ENCODE data around the gene DHDH. TPM values are rescaled to one million over a fixed set of nuclear protein-coding genes. Genes with fewer than 3 reads are reported as not detected.
A peak's percentile ranks its signal among the peaks of the same experiment; 100 is the strongest.

Gene DHDH
- total RNA-seq, 3 donors from 2014 or later (not counting 1 experiment from before 2014, with no cell fraction given): not detected

- no peak for ATAC-seq
- no peaks in the 10 kb centered on the region for H3K27me3 Mint-ChIP-seq (ENCODE audit: low read depth in 2 of 2)
- H3K27ac Mint-ChIP-seq: no peak overlapping the region
- H3K27me3 ChIP-seq (ENCODE audit: control insufficient read depth, insufficient read depth, low read length): no peaks in the 10 kb centered on the region
- 86% methylated on average over 15 of the region's 15 CpGs for WGBS (ENCODE audit: insufficient coverage)
- no peak for DNase-seq
- no peak overlapping the region for H3K27ac ChIP-seq (ENCODE audit: low read length)
- no peak overlapping the region for H3K4me3 ChIP-seq (ENCODE audit: low read length)
- H3K4me3 Mint-ChIP-seq: no peak overlapping the region
- no peaks in the 10 kb centered on the region for H3K36me3 ChIP-seq (ENCODE audit: control insufficient read depth, insufficient read depth, low read length)
- H3K4me1 Mint-ChIP-seq: peaks cover 5% of the 10 kb centered on the region in 2 donors
- H3K4me1 ChIP-seq (ENCODE audit: control insufficient read depth, insufficient read depth, low read length): peaks cover 7% of the 10 kb centered on the region
- H3K9me3 ChIP-seq (ENCODE audit: control insufficient read depth, insufficient read depth, low read length): no peaks in the 10 kb centered on the region
- H3K9me3 Mint-ChIP-seq: no peaks in the 10 kb centered on the region
- no peak for TF ChIP-seq CTCF (IDR thresholded peaks at IDR 0.05)
- no peaks in the 10 kb centered on the region for H3K36me3 Mint-ChIP-seq
- intact Hi-C loops (cut with micrococcal nuclease): no loop called here
Observed at GRCh38 chr19:48928164-48929025, 5.1 kb upstream of the DHDH start.

- no peaks in the 10 kb centered on the region for H3K36me3 ChIP-seq (ENCODE audit: control insufficient read depth, insufficient read depth, low read length)
- Mint-ChIP-seq H3K27ac (no peak overlapping the region), H3K36me3 (no peaks in the 10 kb centered on the region), H3K4me3 (peak overlapping the region; percentile 43), H3K9me3 (no peaks in the 10 kb centered on the region), H3K27me3 (ENCODE audit: low read depth in 2 of 2) (peaks cover 0 to 6% of the 10 kb centered on the region in 2 donors), H3K4me1 (peaks cover 11% of the 10 kb centered on the region in 2 donors)
- H3K4me3 ChIP-seq (ENCODE audit: low read length): no peak overlapping the region
- 91% methylated on average over 19 of the region's 19 CpGs for WGBS (ENCODE audit: insufficient coverage)
- no peaks in the 10 kb centered on the region for H3K27me3 ChIP-seq (ENCODE audit: control insufficient read depth, insufficient read depth, low read length)
- no peak overlapping the region for H3K27ac ChIP-seq (ENCODE audit: low read length)
- no peaks in the 10 kb centered on the region for H3K9me3 ChIP-seq (ENCODE audit: control insufficient read depth, insufficient read depth, low read length)
- no peak for ATAC-seq
- DNase-seq: no peak
- TF ChIP-seq CTCF (IDR thresholded peaks at IDR 0.05): no peak
- peaks cover 10% of the 10 kb centered on the region for H3K4me1 ChIP-seq (ENCODE audit: control insufficient read depth, insufficient read depth, low read length)
- intact Hi-C loops (cut with micrococcal nuclease): no loop called here
Observed at GRCh38 chr19:48934837-48935236, 1.3 kb downstream of the DHDH start.

- no peak overlapping the region for H3K27ac Mint-ChIP-seq
- Histone ChIP-seq H3K36me3 (ENCODE audit: control insufficient read depth, insufficient read depth, low read length) (no peaks in the 10 kb centered on the region), H3K4me1 (ENCODE audit: control insufficient read depth, insufficient read depth, low read length) (peaks cover 10% of the 10 kb centered on the region), H3K9me3 (ENCODE audit: control insufficient read depth, insufficient read depth, low read length) (no peaks in the 10 kb centered on the region), H3K27ac (ENCODE audit: low read length) (no peak overlapping the region), H3K4me3 (ENCODE audit: low read length) (no peak overlapping the region), H3K27me3 (ENCODE audit: control insufficient read depth, insufficient read depth, low read length) (no peaks in the 10 kb centered on the region)
- no peaks in the 10 kb centered on the region for H3K36me3 Mint-ChIP-seq
- peaks cover 0 to 6% of the 10 kb centered on the region in 2 donors for H3K27me3 Mint-ChIP-seq (ENCODE audit: low read depth in 2 of 2)
- ATAC-seq: no peak
- H3K4me3 Mint-ChIP-seq: no peak overlapping the region
- no peak for TF ChIP-seq CTCF (IDR thresholded peaks at IDR 0.05)
- intact Hi-C loops (cut with micrococcal nuclease): no loop called here
- H3K4me1 Mint-ChIP-seq: peaks cover 11% of the 10 kb centered on the region in 2 donors
- DNase-seq: no peak
- 98% methylated on average over 25 of the region's 25 CpGs for WGBS (ENCODE audit: insufficient coverage)
- no peaks in the 10 kb centered on the region for H3K9me3 Mint-ChIP-seq
Observed at GRCh38 chr19:48935864-48936263, 2.4 kb downstream of the DHDH start.
